HUES6 (cell line): ENCODE measurements around the gene GALK1.
A peak's percentile ranks its signal among the peaks of the same experiment; 100 is the strongest.
"Not testable (repeated sequence)": the region's sequence is repeated elsewhere in the genome, so short reads cannot be mapped to it uniquely, and the experiment has no call there.

ENCODE experiments used
- H3K27ac ChIP-seq: 2 replicates; pipeline ENCODE4 v1.7.0; 2013; ENCODE audit warnings: low read depth, mild to moderate bottlenecking, low read length, inconsistent platforms
- H3K27me3 ChIP-seq: 2 replicates; pipeline ENCODE4 v1.6.1; 2013; ENCODE audit warnings: low read length; ENCODE audit not compliant: control insufficient read depth, insufficient read depth
- H3K36me3 ChIP-seq: 2 replicates; pipeline ENCODE4 v1.6.1; 2013; ENCODE audit warnings: low read length; ENCODE audit not compliant: control insufficient read depth, insufficient read depth
- H3K4me1 ChIP-seq: 2 replicates; pipeline ENCODE4 v1.6.1; 2013; ENCODE audit warnings: low read length; ENCODE audit not compliant: control insufficient read depth, insufficient read depth
- H3K4me3 ChIP-seq: 2 replicates; pipeline ENCODE4 v1.5.1; 2013; ENCODE audit warnings: low read depth, low read length
- H3K9ac ChIP-seq: one replicate; pipeline ENCODE4 v1.6.1; 2013; ENCODE audit warnings: mild to moderate bottlenecking, low read length
- H3K9me3 ChIP-seq: 2 replicates; pipeline ENCODE4 v1.6.1; 2013; ENCODE audit warnings: low read depth, low read length; ENCODE audit not compliant: control insufficient read depth, insufficient read depth

Gene GALK1

DNA sequence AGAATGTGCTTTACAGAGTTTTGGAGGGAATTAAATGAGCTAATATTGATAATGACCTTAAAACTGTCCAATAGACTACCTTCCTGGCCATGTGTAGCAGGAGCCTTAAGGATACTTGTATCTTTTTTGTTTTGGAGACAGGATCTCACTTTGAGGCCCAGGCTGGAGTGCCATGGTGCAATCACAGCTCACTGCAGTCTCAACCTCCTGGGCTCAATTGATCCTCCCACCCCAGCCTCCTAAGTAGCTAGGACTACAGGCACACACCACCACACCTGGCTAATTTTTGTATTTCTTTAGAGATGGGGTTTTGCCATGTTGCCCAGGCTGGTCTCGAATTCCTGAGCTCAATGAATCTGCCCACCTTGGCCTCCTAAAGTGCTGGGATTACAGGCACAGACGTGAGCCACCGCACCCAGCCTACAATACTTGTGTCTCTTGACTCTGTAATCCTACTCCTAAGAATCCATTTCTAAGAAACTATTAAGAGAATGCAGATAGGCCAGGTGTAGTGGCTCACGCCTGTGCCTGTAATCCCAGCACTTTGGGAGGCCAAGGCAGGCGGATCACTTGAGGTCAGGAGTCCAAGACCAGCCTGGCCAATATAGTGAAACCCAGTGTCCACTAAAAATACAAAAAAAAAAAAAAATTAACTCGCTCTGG is 4.9 kb downstream of the GALK1 start:
- not testable (repeated sequence) for H3K9ac ChIP-seq, H3K27me3 ChIP-seq, H3K27ac ChIP-seq, H3K9me3 ChIP-seq, H3K4me3 ChIP-seq, H3K36me3 ChIP-seq
- H3K4me1 ChIP-seq: peaks cover 13% of the 10 kb centered on the region

DNA sequence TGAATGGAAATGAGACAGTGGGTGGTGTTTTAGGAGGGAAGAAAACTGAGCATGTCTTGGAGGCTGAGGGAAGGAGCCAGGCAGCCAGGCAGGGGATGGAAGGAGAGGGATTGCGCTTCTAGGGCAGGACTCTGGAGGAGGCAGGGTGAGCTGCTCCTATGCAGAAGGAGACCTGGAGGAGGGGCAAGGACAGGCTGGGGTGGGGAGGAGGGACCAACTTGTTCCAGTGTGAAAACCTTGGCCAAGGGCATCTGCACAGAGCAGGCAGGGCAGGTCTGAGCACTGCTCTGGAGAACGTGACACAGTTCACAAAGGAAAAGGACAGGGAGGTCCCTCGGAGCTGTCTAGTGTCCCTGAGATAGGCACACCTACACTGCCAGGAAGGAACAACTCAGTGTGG is 5.5 kb downstream of the GALK1 start:
- Histone ChIP-seq H3K27ac (no peak overlapping the region), H3K4me3 (no peak overlapping the region), H3K4me1 (peaks cover 13% of the 10 kb centered on the region), H3K36me3 (no peaks in the 10 kb centered on the region; the same call in 1 of the 2 replicates), H3K9ac (no peak overlapping the region), H3K9me3 (no peaks in the 10 kb centered on the region), H3K27me3 (no peaks in the 10 kb centered on the region)

DNA sequence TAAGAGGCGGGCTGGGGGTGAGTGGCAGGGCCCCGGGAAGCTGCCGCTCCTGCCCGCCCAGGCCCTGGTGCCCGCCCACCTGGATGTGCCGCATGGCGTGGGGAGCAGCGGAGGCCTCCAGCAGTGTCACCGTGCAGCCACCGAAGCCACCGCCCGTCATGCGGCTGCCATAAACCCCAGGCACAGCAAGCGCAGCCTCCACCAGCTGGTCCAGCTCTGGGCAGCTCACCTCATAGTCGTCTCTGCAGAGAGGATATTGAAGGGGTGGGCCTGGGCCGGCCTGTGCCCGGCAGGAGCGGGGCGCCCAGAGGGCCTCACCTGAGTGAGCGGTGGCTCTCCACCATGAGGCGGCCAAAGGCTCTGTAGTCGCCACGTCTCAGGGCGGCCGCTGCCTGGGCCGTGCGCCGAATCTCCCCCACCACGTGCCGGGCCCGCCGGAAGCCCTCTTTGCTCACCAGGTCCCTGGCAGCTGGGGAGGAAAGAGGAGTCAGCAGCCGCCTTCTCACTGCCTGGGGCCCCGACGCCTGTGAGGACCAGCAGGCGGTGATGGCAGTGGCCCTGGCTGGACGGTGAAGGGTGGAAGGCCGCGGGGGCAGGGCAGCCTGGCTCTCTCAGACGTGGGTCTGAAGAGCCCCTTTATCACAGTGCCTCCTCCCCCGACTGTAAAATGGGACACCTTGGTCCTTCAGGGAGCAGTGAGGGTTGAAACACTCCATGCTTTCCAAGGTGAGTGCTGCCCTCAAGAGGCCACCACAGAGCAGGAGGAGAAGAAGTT is 6.7 kb downstream of the GALK1 start:
- Histone ChIP-seq H3K4me1 (peaks cover 9% of the 10 kb centered on the region), H3K27me3 (no peaks in the 10 kb centered on the region), H3K27ac (no peak overlapping the region), H3K9ac (no peak overlapping the region), H3K4me3 (no peak overlapping the region), H3K9me3 (no peaks in the 10 kb centered on the region), H3K36me3 (no peaks in the 10 kb centered on the region; the same call in 1 of the 2 replicates)

DNA sequence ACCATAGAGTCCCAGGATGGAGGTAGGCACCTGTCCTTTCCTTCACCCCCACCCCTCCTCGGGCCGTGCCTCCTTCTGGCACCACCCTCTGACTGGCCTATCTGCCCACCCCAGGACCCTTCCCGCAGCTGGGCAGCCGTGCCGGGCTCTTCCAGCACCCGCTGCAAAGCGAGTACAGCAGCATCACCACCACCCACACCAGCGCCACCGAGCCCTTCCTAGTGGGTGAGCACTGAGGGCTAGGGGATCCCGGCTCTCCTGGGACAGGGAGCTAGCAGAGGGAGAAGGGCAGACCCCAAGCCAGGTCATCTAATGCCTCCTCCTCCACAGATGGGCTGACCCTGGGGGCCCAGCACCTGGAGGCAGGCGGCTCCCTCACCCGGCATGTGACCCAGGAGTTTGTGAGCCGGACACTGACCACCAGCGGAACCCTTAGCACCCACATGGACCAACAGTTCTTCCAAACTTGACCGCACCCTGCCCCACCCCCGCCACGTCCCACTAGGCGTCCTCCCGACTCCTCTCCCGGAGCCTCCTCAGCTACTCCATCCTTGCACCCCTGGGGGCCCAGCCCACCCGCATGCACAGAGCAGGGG is 7.8 kb downstream of the GALK1 start:
- Histone ChIP-seq H3K4me3 (no peak overlapping the region), H3K4me1 (peaks cover 12% of the 10 kb centered on the region), H3K27me3 (no peaks in the 10 kb centered on the region), H3K36me3 (no peaks in the 10 kb centered on the region; the same call in 1 of the 2 replicates), H3K27ac (no peak overlapping the region), H3K9me3 (no peaks in the 10 kb centered on the region), H3K9ac (no peak overlapping the region)

DNA sequence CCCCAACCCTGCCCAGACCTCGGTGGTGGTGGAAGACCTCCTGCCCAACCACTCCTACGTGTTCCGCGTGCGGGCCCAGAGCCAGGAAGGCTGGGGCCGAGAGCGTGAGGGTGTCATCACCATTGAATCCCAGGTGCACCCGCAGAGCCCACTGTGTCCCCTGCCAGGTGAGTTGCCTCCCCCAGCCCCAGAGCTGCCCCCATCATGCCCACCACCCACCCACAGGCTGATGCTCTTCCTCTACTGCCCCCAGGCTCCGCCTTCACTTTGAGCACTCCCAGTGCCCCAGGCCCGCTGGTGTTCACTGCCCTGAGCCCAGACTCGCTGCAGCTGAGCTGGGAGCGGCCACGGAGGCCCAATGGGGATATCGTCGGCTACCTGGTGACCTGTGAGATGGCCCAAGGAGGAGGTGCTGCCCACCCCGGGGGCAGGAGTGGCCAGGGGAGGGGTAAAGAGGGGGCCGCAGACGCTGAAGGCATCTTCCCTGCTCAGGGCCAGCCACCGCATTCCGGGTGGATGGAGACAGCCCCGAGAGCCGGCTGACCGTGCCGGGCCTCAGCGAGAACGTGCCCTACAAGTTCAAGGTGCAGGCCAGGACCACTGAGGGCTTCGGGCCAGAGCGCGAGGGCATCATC is 8.4 kb downstream of the GALK1 start:
- no peak overlapping the region for H3K27ac ChIP-seq
- peaks cover 12% of the 10 kb centered on the region for H3K4me1 ChIP-seq
- H3K4me3 ChIP-seq: no peak overlapping the region
- no peak overlapping the region for H3K9ac ChIP-seq
- no peaks in the 10 kb centered on the region for H3K9me3 ChIP-seq
- H3K36me3 ChIP-seq: no peaks in the 10 kb centered on the region; the same call in 1 of the 2 replicates
- no peaks in the 10 kb centered on the region for H3K27me3 ChIP-seq

DNA sequence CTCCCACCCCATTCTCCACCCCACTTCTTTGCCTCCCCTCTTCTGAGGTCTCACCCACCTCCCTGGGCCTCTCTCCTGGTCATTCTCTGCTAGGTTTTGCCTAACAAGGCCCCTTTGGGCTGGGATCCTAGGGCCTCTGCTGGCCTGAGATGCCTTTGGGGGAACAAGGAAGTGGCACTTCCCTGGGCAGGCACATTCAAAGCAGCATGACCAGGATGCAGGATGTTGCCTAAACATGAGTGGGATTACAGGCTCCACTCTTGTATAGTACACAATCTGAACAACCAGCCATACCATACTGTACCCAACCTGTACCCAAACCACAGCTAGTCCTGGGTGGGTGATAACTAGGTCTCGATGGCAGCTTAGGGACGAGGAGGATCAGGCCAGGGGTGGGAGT is 9.0 kb downstream of the GALK1 start:
- no peak overlapping the region for H3K27ac ChIP-seq
- no peaks in the 10 kb centered on the region; the same call in 1 of the 2 replicates for H3K36me3 ChIP-seq
- no peak overlapping the region for H3K9ac ChIP-seq
- H3K9me3 ChIP-seq: no peaks in the 10 kb centered on the region
- no peaks in the 10 kb centered on the region for H3K27me3 ChIP-seq
- H3K4me1 ChIP-seq: peaks cover 12% of the 10 kb centered on the region
- H3K4me3 ChIP-seq: no peak overlapping the region

DNA sequence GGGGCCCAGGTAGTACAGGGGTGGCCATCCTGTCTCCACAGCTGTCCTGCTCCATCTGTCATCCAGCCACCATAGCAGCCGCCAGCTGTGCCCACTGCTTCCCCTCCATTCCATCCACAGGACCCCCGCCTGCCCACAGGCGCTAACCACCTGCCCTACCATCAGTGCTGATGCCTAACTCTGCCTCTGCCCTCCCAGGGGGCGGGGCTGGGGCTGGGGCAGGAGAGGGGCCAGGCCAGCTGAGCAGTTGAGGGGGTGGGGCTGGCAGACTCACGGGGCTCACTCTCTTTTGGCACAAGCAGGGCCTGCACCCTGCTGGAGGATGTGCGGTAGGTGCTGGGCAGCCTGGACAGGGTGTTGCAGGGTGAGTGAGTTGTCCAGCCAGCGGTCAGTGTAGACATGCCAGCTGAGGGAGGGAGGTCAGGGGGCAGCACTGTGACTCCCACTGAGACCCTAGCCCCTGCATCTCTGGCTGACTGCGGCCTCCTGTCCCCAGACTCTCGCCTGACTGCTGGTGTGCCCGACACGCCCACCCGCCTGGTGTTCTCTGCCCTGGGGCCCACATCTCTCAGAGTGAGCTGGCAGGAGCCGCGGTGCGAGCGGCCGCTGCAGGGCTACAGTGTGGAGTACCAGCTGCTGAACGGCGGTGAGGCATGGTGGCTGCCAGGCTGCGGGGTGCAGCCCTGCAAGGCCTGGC is 9.6 kb downstream of the GALK1 start:
- Histone ChIP-seq H3K36me3 (no peaks in the 10 kb centered on the region; the same call in 1 of the 2 replicates), H3K4me3 (no peak overlapping the region), H3K27ac (no peak overlapping the region), H3K9me3 (no peaks in the 10 kb centered on the region), H3K9ac (no peak overlapping the region), H3K4me1 (peaks cover 12% of the 10 kb centered on the region), H3K27me3 (no peaks in the 10 kb centered on the region)

DNA sequence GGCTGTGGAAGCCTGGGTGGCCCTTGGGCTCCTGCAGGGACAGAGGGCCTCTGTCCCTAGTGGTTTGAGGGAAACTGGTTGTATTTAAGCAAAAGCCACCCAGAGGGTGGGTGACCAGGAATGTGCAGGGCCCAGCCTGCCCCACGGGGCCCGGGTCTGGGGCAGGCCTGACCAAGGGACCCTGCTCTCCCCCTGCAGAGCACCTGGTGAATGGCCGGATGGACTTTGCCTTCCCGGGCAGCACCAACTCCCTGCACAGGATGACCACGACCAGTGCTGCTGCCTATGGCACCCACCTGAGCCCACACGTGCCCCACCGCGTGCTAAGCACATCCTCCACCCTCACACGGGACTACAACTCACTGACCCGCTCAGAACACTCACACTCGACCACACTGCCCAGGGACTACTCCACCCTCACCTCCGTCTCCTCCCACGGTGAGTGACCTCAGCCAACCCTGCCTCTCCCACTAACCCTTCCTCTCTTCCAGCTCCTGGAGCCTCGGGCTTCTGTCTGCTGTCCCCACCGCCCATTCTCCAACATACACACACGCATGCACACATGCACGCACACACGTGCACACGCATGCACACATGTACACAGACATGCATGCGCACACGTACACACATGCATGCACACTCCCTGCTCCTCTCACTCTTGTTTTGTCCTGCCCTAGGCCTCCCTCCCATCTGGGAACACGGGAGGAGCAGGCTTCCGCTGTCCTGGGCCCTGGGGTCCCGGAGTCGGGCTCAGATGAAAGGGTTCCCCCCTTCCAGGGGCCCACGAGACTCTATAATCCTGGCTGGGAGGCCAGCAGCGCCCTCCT is 10.4 kb downstream of the GALK1 start:
- no peak overlapping the region; the same call in 1 of the 2 replicates for H3K4me3 ChIP-seq
- H3K9me3 ChIP-seq: no peaks in the 10 kb centered on the region
- H3K9ac ChIP-seq: no peak overlapping the region
- no peak overlapping the region for H3K27ac ChIP-seq
- H3K4me1 ChIP-seq: peaks cover 12% of the 10 kb centered on the region
- no peaks in the 10 kb centered on the region; the same call in 1 of the 2 replicates for H3K36me3 ChIP-seq
- H3K27me3 ChIP-seq: no peaks in the 10 kb centered on the region

DNA sequence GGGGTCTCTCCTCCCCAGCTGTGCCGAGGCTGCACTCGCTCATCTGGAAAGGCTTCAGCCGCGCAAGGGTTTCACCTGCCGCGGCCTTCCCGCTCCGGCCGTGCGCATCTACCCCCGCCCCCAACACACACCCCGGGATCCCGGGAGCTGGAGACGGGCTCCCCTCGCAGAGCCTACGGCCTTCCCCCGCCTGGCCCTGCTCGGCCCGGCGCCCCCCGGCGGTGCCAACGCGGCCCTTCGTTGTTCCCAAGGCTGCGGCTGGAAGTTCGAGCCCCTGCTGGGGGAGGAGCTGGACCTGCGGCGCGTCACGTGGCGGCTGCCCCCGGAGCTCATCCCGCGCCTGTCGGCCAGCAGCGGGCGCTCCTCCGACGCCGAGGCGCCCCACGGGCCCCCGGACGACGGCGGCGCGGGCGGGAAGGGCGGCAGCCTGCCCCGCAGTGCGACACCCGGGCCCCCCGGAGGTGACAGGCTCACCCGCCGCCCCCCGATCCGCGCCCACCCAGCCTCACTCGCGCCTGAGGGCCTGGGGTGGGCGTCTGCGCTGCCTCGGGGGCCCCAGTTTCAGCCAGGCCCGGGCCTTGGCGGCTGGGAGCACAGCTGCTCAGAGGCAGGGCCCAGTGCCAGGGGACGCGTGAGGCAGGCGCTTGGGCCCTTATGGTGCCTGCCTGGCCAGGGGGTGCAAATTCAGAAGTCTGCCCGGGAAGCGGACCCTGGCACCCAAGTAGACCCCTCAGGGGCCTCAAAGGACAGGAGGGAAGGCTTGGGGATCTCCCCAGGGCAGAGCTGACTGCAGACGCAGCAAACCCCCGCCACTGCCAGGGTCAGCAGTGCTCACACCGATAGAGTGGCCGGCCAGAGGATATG is 11.2 kb downstream of the GALK1 start:
- no peaks in the 10 kb centered on the region; the same call in 1 of the 2 replicates for H3K36me3 ChIP-seq
- H3K9ac ChIP-seq: no peak overlapping the region
- H3K4me3 ChIP-seq: peak overlapping the region; percentile 40
- H3K9me3 ChIP-seq: no peaks in the 10 kb centered on the region
- peaks cover 12% of the 10 kb centered on the region for H3K4me1 ChIP-seq
- no peak overlapping the region for H3K27ac ChIP-seq
- no peaks in the 10 kb centered on the region for H3K27me3 ChIP-seq
